Panc1 (cell line): ENCODE data around the gene P2RY11. TPM values are rescaled to one million over a fixed set of nuclear protein-coding genes. Genes with fewer than 3 reads are reported as not detected.

Experiments
- ATAC-seq: fragments of 200-7000 bp; cut with Tn5 transposase; 2 replicates; pipeline ENCODE4 v1.9.1; 2020; ENCODE audit warnings: mild to moderate bottlenecking, moderate library complexity
- BruUV-seq: library from RNA; stranded (reverse); fragments of 400-500 nt; replicated peaks from 2 replicates; lab custom pipeline; 2021; lab: Mats Ljungman, UMichigan
- CTCF ChIA-PET: fragments of 300-600 bp; sonication (Branson Sonifier 250); formaldehyde crosslinking; loops from one replicate; lab custom pipeline; 2022; ENCODE audit warnings: antibody characterized with exemption; lab: Charles Lee
- POLR2A ChIA-PET: fragments of 300-600 bp; sonication (Branson Sonifier 250); formaldehyde crosslinking; loops from one replicate; lab custom pipeline; 2022; ENCODE audit warnings: antibody characterized with exemption; lab: Charles Lee
- DNase-seq: peaks from one replicate; pipeline ENCODE4 v3.0.0-alpha.2; 2010; ENCODE audit warnings: low read depth, low spot score
- H3K27ac ChIP-seq: 2 replicates; pipeline ENCODE4 v1.5.1; 2011; ENCODE audit warnings: mild to moderate bottlenecking, low read length, inconsistent platforms
- H3K27me3 ChIP-seq: fragments of 200-500 bp; sonication (Bioruptor generic); 2 replicates; pipeline ENCODE4 v1.6.0; 2014; ENCODE audit warnings: low read length, inconsistent platforms; ENCODE audit not compliant: control insufficient read depth, insufficient read depth
- H3K36me3 ChIP-seq: fragments of 200-500 bp; sonication (Bioruptor generic); 2 replicates; pipeline ENCODE4 v1.5.1; 2014; ENCODE audit warnings: inconsistent platforms, mild to moderate bottlenecking, low read length, moderate library complexity; ENCODE audit not compliant: control insufficient read depth, insufficient read depth
- H3K4me1 ChIP-seq: 2 replicates; pipeline ENCODE4 v1.5.1; 2011; ENCODE audit warnings: inconsistent platforms, mild to moderate bottlenecking, low read length, moderate library complexity; ENCODE audit not compliant: control insufficient read depth, insufficient read depth
- H3K4me3 ChIP-seq, 2 experiments: 2 replicates each; pipeline ENCODE4 v1.5.1; 2011 to 2012; ENCODE audit warnings: low read depth in 2 of 2, low read length in 2 of 2, mild to moderate bottlenecking in 2 of 2, inconsistent platforms in 1 of 2, moderate library complexity in 1 of 2
- H3K9me3 ChIP-seq: fragments of 200-500 bp; sonication (Bioruptor generic); 2 replicates; pipeline ENCODE4 v1.5.1; 2014; ENCODE audit warnings: low read depth, mild to moderate bottlenecking, inconsistent platforms, low read length, moderate library complexity; ENCODE audit not compliant: control insufficient read depth, insufficient read depth
- POLR2AphosphoS5 ChIP-seq: IDR thresholded peaks from 2 replicates; pipeline ENCODE4 v1.6.1; 2012; ENCODE audit warnings: mild to moderate bottlenecking, low read depth, low read length, moderate library complexity
- REST ChIP-seq, 2 experiments: IDR thresholded peaks; 2 replicates each; pipeline ENCODE4 v1.6.1; 2011 to 2012; ENCODE audit warnings: low read depth in 2 of 2, control low read depth in 1 of 2, low read length in 1 of 2, mild to moderate bottlenecking in 1 of 2, moderate library complexity in 1 of 2; ENCODE audit not compliant: insufficient read depth in 1 of 2
- SIN3A ChIP-seq: IDR thresholded peaks from 2 replicates; pipeline ENCODE4 v1.6.1; 2012; ENCODE audit warnings: low read depth, mild to moderate bottlenecking, low read length, moderate library complexity, borderline replicate concordance; ENCODE audit not compliant: insufficient read depth
- TCF7L2 ChIP-seq: IDR thresholded peaks from 2 replicates; pipeline ENCODE4 v1.6.1; 2011; ENCODE audit warnings: mild to moderate bottlenecking, low read depth, low read length, inconsistent platforms
- in situ Hi-C: cut with HindIII; loops from 2 replicates; pipeline ENCODE4 v1.10.0; 2016; ENCODE audit warnings: low sequenced_read_pairs, low pct_unique_long_range_greater_than_20kb
- intact Hi-C: fragments of 100-400 bp; cut with micrococcal nuclease; formaldehyde crosslinking; loops from one replicate; pipeline ENCODE4 v1.10.0; 2022; ENCODE audit not compliant: unreplicated experiment
- total RNA-seq: library from RNA; stranded (reverse); gene quantifications from one replicate; pipeline ENCODE4 v1.2.1, GENCODE V29; 2021; ENCODE audit not compliant: unreplicated experiment
- TF ChIP-seq, protein P1 (sequence below): fragments of 450-650 bp; IDR thresholded peaks from 2 replicates; pipeline ENCODE4 v1.5.1; 2017; ENCODE audit warnings: mild to moderate bottlenecking

The P2RY11 gene
- total RNA-seq, 1 experiment from 2014 or later: 12.5 TPM

DNA sequence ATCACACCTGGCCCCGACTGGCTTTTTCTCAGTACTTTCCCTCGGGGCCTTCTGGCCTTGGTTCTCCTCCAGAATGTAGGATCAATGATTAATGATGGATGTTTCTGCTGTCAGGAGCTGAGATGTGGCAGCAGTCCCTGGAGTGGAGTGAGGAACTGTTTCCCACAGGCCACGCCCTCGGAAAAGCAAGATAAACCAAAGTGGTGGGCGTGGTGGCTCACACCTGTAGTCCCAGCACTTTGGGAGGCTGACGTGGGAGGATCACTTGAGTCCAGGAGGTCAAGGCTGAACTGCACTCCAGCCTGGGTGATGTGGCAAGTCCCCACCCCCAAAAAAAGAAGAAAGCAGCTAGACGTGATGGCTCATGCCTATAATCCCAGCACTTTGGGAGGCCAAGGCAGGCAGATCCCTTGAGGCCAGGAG, 32.5 kb upstream of the P2RY11 start:
- H3K27ac ChIP-seq: no peak overlapping the region
- ATAC-seq (no peak), DNase-seq (no peak)
- H3K4me1 ChIP-seq: no peaks in the 10 kb centered on the region
- no peaks in the 10 kb centered on the region for H3K27me3 ChIP-seq
- ChIA-PET POLR2A (no interaction called here), CTCF (no interaction called here)
- H3K4me3 ChIP-seq: no peak overlapping the region
- BruUV-seq: no TSS peak
- in situ Hi-C loops: no loop called here
- no peaks in the 10 kb centered on the region for H3K36me3 ChIP-seq
- TF ChIP-seq SIN3A (no peak), REST (IDR thresholded peaks at IDR 0.05; ENCODE audit: insufficient read depth in 1 of 2, low read depth in 2 of 2, low read length in 1 of 2) (no peak), TCF7L2 (no peak), POLR2AphosphoS5 (no peak)
- TF ChIP-seq, protein P1, sequence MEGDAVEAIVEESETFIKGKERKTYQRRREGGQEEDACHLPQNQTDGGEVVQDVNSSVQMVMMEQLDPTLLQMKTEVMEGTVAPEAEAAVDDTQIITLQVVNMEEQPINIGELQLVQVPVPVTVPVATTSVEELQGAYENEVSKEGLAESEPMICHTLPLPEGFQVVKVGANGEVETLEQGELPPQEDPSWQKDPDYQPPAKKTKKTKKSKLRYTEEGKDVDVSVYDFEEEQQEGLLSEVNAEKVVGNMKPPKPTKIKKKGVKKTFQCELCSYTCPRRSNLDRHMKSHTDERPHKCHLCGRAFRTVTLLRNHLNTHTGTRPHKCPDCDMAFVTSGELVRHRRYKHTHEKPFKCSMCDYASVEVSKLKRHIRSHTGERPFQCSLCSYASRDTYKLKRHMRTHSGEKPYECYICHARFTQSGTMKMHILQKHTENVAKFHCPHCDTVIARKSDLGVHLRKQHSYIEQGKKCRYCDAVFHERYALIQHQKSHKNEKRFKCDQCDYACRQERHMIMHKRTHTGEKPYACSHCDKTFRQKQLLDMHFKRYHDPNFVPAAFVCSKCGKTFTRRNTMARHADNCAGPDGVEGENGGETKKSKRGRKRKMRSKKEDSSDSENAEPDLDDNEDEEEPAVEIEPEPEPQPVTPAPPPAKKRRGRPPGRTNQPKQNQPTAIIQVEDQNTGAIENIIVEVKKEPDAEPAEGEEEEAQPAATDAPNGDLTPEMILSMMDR: no peak
- H3K9me3 ChIP-seq: no peaks in the 10 kb centered on the region
- intact Hi-C loops: no loop called here

DNA sequence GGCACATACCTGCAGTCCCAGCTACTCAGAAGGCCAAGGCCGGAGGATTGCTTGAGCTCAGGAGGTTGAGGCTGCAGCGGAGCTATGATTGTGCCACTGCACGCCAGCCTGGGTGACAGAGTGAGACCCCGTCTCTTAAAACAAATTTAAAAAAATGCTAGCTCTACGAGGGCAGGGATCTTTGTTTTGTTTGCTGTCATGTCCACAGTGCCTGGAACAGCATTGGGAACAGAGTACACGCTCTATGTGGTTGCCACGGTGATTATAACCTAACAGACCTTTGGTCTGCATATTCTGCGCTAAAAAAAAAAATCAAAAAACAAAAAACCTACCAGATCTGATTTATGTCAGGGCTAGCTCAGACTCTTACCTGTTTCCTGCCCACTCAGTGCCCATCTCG, 27.6 kb upstream of the P2RY11 start:
- no peak overlapping the region for H3K27ac ChIP-seq
- BruUV-seq: no TSS peak
- ATAC-seq (no peak), DNase-seq (no peak)
- TF ChIP-seq SIN3A (no peak), POLR2AphosphoS5 (no peak), REST (IDR thresholded peaks at IDR 0.05; ENCODE audit: insufficient read depth in 1 of 2, low read depth in 2 of 2, low read length in 1 of 2) (no peak), TCF7L2 (no peak)
- TF ChIP-seq, protein P1: no peak
- in situ Hi-C loops (no loop called here), intact Hi-C loops (no loop called here)
- no peaks in the 10 kb centered on the region for H3K9me3 ChIP-seq
- ChIA-PET POLR2A (no interaction called here), CTCF (interaction anchor here (0.6 kb wide), 2 partner anchors 156 to 777 kb away, joined by 4 to 6 read pairs; no protein-coding TSS in a partner anchor)
- no peaks in the 10 kb centered on the region; the same call in 1 of the 2 replicates for H3K36me3 ChIP-seq
- no peak overlapping the region for H3K4me3 ChIP-seq
- no peaks in the 10 kb centered on the region for H3K4me1 ChIP-seq
- no peaks in the 10 kb centered on the region for H3K27me3 ChIP-seq
